ENCODE results near the gene NPM1. TPM values are rescaled to one million over a fixed set of nuclear protein-coding genes. Genes with fewer than 3 reads are reported as not detected.
"Not testable (repeated sequence)": the region's sequence is repeated elsewhere in the genome, so short reads cannot be mapped to it uniquely, and the experiment has no call there.

NPM1 gene
- total RNA-seq, 2 experiments from 2014 or later: 1,050 to 1,562 TPM

DNA sequence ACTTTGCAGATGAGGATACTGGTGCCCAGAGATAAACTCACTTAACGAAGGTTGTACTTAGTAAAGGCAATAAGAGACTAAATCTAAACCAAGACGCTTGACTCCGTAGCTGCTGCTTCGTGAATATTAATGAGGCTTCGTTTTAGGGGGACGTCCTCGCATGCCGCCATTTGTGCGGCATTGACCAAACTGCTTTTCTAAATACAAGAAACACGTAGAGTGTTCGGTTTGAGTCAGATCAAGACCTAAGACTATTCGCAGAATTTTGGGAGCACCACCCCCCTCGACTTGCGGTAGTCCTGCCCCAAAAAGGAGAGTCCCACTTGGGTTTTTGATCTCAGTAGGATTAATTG lies 1.1 kb downstream of the NPM1 start:
- peak overlapping the region; percentile 97 for H3K4me3 Mint-ChIP-seq
- H3K4me1 Mint-ChIP-seq: peaks cover 49% of the 10 kb centered on the region
- DNase-seq: peak; percentile 34
- peak overlapping the region; percentile 98 for H3K27ac Mint-ChIP-seq
- H3K9me3 Mint-ChIP-seq: no peaks in the 10 kb centered on the region
- H3K36me3 Mint-ChIP-seq (ENCODE audit: low read depth): peaks cover 46% of the 10 kb centered on the region
- ChIA-PET CTCF (no interaction called here), POLR2A (no interaction called here)
- no peaks in the 10 kb centered on the region for H3K27me3 Mint-ChIP-seq

- no peaks in the 10 kb centered on the region for H3K9me3 Mint-ChIP-seq
- H3K27ac Mint-ChIP-seq: peak overlapping the region; percentile 14
- no peaks in the 10 kb centered on the region for H3K27me3 Mint-ChIP-seq
- peaks cover 54% of the 10 kb centered on the region for H3K4me1 Mint-ChIP-seq
- ChIA-PET POLR2A (no interaction called here), CTCF (no interaction called here)
- H3K36me3 Mint-ChIP-seq (ENCODE audit: low read depth): peaks cover 60% of the 10 kb centered on the region
- no peak for DNase-seq
- H3K4me3 Mint-ChIP-seq: peak overlapping the region; percentile 97
Measured at GRCh38 chr5:171390883-171391677, 3.4 kb downstream of the NPM1 start.

DNA sequence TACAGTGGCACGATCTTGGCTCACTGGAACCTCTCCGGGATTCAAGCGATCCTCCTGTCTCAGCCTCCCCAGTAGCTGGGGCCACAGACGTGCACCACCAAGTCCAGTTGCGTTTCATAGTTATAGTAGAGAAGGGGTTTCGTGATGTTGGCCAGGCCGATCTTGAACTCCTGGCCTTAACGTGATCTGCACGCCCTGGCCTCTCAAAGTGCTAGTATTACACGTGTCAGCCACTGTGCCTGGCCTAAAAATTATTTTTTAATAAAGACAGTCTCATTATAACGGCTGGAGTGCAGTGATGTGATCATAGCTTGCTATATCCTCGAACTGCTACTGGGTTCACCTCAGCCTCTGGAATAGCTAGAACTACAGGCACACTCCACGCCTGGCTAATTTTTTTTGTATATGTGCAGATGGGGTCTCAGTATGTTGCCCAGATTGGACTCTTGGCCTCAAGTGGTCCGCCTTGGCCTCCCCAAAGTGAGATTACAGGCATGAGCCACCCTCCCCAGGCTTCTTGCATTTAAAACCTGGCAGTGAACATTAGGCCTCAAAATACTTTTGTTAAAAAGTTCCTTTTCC lies 4.4 kb downstream of the NPM1 start:
- ChIA-PET CTCF (no interaction called here), POLR2A (no interaction called here)
- Mint-ChIP-seq H3K27me3 (no peaks in the 10 kb centered on the region), H3K4me3 (no peak overlapping the region), H3K36me3 (ENCODE audit: low read depth) (peaks cover 70% of the 10 kb centered on the region), H3K9me3 (no peaks in the 10 kb centered on the region), H3K27ac (no peak overlapping the region), H3K4me1 (peaks cover 57% of the 10 kb centered on the region)
- no peak for DNase-seq

GRCh38 chr5:171392585-171393159 lies 5.0 kb downstream of the NPM1 start:
- no peak for DNase-seq
- no peak overlapping the region for H3K4me3 Mint-ChIP-seq
- peak overlapping the region; percentile 76 for H3K27ac Mint-ChIP-seq
- ChIA-PET POLR2A (no interaction called here), CTCF (interaction anchor here (0.7 kb wide), 1 partner anchor 615 kb away, joined by 3 read pairs; no protein-coding TSS in a partner anchor)
- peaks cover 76% of the 10 kb centered on the region for H3K36me3 Mint-ChIP-seq (ENCODE audit: low read depth)
- peaks cover 61% of the 10 kb centered on the region for H3K4me1 Mint-ChIP-seq
- H3K27me3 Mint-ChIP-seq: no peaks in the 10 kb centered on the region
- no peaks in the 10 kb centered on the region for H3K9me3 Mint-ChIP-seq

DNA sequence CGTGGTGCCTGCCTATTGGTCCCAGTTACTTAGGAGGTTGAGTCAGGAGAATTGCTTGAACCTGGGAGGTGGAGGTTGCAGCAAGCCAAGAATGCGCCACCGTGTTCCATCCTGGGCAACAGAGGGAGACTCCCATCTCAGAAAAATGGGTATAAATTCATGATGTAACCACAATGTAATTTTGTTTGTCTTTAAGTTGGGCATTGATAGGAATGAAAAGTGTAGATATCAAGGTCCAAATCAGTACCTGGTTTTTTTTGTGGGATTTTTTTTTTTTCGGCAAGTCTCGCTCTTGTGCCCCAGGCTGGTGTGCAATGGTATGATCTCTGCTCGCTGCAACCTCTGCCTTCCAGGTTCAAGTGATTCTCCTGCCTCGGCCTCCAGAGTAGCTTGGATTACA lies 7.4 kb downstream of the NPM1 start:
- Mint-ChIP-seq H3K27me3 (no peaks in the 10 kb centered on the region), H3K9me3 (no peaks in the 10 kb centered on the region), H3K4me1 (peaks cover 61% of the 10 kb centered on the region), H3K36me3 (ENCODE audit: low read depth) (peaks cover 74% of the 10 kb centered on the region), H3K27ac (no peak overlapping the region), H3K4me3 (no peak overlapping the region)
- ChIA-PET CTCF (no interaction called here), POLR2A (no interaction called here)
- DNase-seq: no peak

GRCh38 chr5:171396583-171396982 lies 8.9 kb downstream of the NPM1 start:
- Mint-ChIP-seq H3K4me1 (peaks cover 50% of the 10 kb centered on the region), H3K36me3 (ENCODE audit: low read depth) (peaks cover 75% of the 10 kb centered on the region)
- H3K27ac Mint-ChIP-seq, H3K4me3 Mint-ChIP-seq, DNase-seq, CTCF ChIA-PET, H3K27me3 Mint-ChIP-seq, POLR2A ChIA-PET, H3K9me3 Mint-ChIP-seq: not testable (repeated sequence)

- Mint-ChIP-seq H3K27me3 (no peaks in the 10 kb centered on the region), H3K36me3 (ENCODE audit: low read depth) (peaks cover 77% of the 10 kb centered on the region), H3K27ac (no peak overlapping the region), H3K4me1 (peaks cover 51% of the 10 kb centered on the region), H3K9me3 (no peaks in the 10 kb centered on the region), H3K4me3 (no peak overlapping the region)
- ChIA-PET POLR2A (no interaction called here), CTCF (no interaction called here)
- no peak for DNase-seq
Measured at GRCh38 chr5:171397190-171397589, 9.5 kb downstream of the NPM1 start.

GRCh38 chr5:171397599-171397998 lies 9.9 kb downstream of the NPM1 start:
- CTCF ChIA-PET: no interaction called here

DNA sequence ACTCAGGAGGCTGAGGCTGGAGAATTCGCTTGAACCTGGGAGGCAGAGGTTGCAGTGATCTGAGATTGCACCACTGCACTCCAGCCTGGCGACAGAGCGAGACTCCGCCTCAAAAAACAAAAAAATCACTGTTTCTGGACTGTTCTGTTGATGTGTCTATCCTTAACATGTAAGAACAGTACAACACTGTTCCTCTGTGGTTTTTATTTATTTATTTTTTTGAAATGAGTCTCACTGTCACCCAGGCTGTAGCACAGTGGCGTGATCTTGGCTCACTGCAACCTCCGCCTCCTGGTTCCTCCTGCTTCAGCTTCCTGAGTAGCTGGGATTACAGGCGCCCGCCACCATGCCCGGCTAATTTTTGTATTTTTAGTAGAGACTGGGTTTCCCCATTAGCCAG lies 11.0 kb downstream of the NPM1 start:
- H3K27ac Mint-ChIP-seq, CTCF ChIA-PET: not testable (repeated sequence)

More at GRCh38 chr5:171397599-171397998, 9.9 kb downstream of the NPM1 start:
- H3K4me3 Mint-ChIP-seq: no peak overlapping the region
- DNase-seq: no peak
- POLR2A ChIA-PET: no interaction called here
- H3K27me3 Mint-ChIP-seq: no peaks in the 10 kb centered on the region
- no peak overlapping the region for H3K27ac Mint-ChIP-seq
- H3K36me3 Mint-ChIP-seq (ENCODE audit: low read depth): peaks cover 74% of the 10 kb centered on the region
- H3K9me3 Mint-ChIP-seq: no peaks in the 10 kb centered on the region
- H3K4me1 Mint-ChIP-seq: peaks cover 48% of the 10 kb centered on the region

GRCh38 chr5:171400169-171400568 lies 12.5 kb downstream of the NPM1 start:
- peaks cover 63% of the 10 kb centered on the region for H3K36me3 Mint-ChIP-seq (ENCODE audit: low read depth)
- H3K4me3 Mint-ChIP-seq: no peak overlapping the region
- no peak overlapping the region for H3K27ac Mint-ChIP-seq
- H3K4me1 Mint-ChIP-seq: peaks cover 36% of the 10 kb centered on the region
- DNase-seq: no peak
- no peaks in the 10 kb centered on the region for H3K9me3 Mint-ChIP-seq
- no peaks in the 10 kb centered on the region for H3K27me3 Mint-ChIP-seq
- CTCF ChIA-PET: no interaction called here
- POLR2A ChIA-PET: no interaction called here

More for the DNA sequence above, 11.0 kb downstream of the NPM1 start:
- POLR2A ChIA-PET, H3K27me3 Mint-ChIP-seq, DNase-seq, H3K9me3 Mint-ChIP-seq, H3K4me3 Mint-ChIP-seq: not testable (repeated sequence)
- Mint-ChIP-seq H3K36me3 (ENCODE audit: low read depth) (peaks cover 66% of the 10 kb centered on the region), H3K4me1 (peaks cover 38% of the 10 kb centered on the region)

- Mint-ChIP-seq H3K27ac (no peak overlapping the region), H3K27me3 (no peaks in the 10 kb centered on the region), H3K4me3 (no peak overlapping the region), H3K4me1 (peaks cover 38% of the 10 kb centered on the region), H3K9me3 (no peaks in the 10 kb centered on the region), H3K36me3 (ENCODE audit: low read depth) (peaks cover 62% of the 10 kb centered on the region)
- no peak for DNase-seq
- ChIA-PET CTCF (interaction anchor here (0.6 to 0.7 kb wide), 2 partner anchors 12 to 35 kb away, joined by 3 to 6 read pairs; no protein-coding TSS in a partner anchor), POLR2A (no interaction called here)
Measured at GRCh38 chr5:171401167-171401947, 13.7 kb downstream of the NPM1 start.

DNA sequence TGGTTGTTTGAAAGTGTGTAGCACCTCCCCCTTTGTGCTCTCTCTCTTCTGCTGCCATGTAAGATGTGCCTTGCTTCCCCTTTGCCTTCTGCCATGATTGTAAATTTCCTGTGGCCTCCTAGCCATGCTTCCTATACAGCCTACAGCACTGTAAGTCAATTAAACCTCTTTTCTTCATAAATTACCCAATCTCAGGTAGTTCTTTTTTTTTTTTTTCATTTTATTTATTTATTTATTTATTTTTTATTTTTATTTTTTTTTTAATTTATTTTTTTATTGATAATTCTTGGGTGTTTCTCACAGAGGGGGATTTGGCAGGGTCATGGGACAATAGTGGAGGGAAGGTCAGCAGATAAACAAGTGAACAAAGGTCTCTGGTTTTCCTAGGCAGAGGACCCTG lies 15.1 kb downstream of the NPM1 start:
- DNase-seq, H3K27ac Mint-ChIP-seq, H3K9me3 Mint-ChIP-seq, H3K4me3 Mint-ChIP-seq, POLR2A ChIA-PET, CTCF ChIA-PET, H3K27me3 Mint-ChIP-seq: not testable (repeated sequence)
- peaks cover 37% of the 10 kb centered on the region for H3K4me1 Mint-ChIP-seq
- peaks cover 61% of the 10 kb centered on the region for H3K36me3 Mint-ChIP-seq (ENCODE audit: low read depth)

DNA sequence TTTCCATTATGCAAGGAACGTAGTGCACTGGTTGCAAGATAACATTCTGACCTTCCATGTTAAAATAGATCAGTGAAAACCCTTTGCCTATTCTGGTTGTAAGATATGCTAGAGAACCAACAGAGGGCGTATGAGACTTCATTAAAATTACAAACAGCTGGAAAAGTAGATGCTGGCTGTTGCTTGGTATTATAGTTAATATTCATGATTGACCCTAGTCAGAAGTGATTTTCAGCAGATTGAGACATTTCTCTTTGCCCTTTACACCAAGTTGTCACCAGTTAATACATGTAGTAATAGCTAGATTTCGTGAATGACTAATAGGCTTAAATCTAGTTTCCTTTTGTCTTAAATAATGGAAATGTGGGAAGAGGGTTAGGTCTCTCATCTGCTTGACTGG lies 18.0 kb downstream of the NPM1 start:
- no peak for DNase-seq
- CTCF ChIA-PET: interaction anchor here (1.5 kb wide), 1 partner anchor 12 kb away, joined by 4 read pairs; no protein-coding TSS in a partner anchor
- Mint-ChIP-seq H3K9me3 (no peaks in the 10 kb centered on the region), H3K36me3 (ENCODE audit: low read depth) (peaks cover 65% of the 10 kb centered on the region), H3K4me1 (peaks cover 43% of the 10 kb centered on the region), H3K27me3 (no peaks in the 10 kb centered on the region), H3K4me3 (no peak overlapping the region), H3K27ac (no peak overlapping the region)
- POLR2A ChIA-PET: interaction anchor here (0.8 kb wide), 1 partner anchor 19 kb away, joined by 3 read pairs; no protein-coding TSS in a partner anchor
